WTC11 (cell line): ENCODE data around the gene PTGES2. TPM values are rescaled to one million over a fixed set of nuclear protein-coding genes. Genes with fewer than 3 reads are reported as not detected.

Experiments used
- ATAC-seq: fragments of 200-7000 bp; cut with Tn5 transposase; 2 replicates; pipeline ENCODE4 v1.10.0; 2021; ENCODE audit warnings: mild to moderate bottlenecking, moderate library complexity
- CTCF ChIA-PET: fragments of 300-600 bp; sonication (Branson Sonifier 250); formaldehyde crosslinking; loops from one replicate; lab custom pipeline; 2021; ENCODE audit warnings: antibody characterized with exemption; lab: Charles Lee
- POLR2A ChIA-PET: fragments of 350-600 bp; sonication (Branson Sonifier 250); formaldehyde crosslinking; loops from one replicate; lab custom pipeline; 2021; ENCODE audit warnings: antibody characterized with exemption; lab: Charles Lee
- DNase-seq: peaks from one replicate; pipeline ENCODE4 v3.0.0; 2021; ENCODE audit warnings: low spot score
- H3K27ac Mint-ChIP-seq: 2 replicates; pipeline ENCODE4 v1.8.0; 2021; ENCODE audit warnings: mixed read lengths
- H3K27me3 Mint-ChIP-seq: 2 replicates; pipeline ENCODE4 v1.8.0; 2021; ENCODE audit warnings: low read depth, mild to moderate bottlenecking, moderate library complexity, mixed read lengths
- H3K36me3 Mint-ChIP-seq: 2 replicates; pipeline ENCODE4 v1.8.0; 2021; ENCODE audit warnings: mixed read lengths
- H3K4me1 Mint-ChIP-seq: 2 replicates; pipeline ENCODE4 v1.8.0; 2022; ENCODE audit warnings: mixed read lengths
- H3K4me3 Mint-ChIP-seq: 2 replicates; pipeline ENCODE4 v1.8.0; 2021; ENCODE audit warnings: mild to moderate bottlenecking, moderate library complexity, mixed read lengths
- H3K9me3 Mint-ChIP-seq: 2 replicates; pipeline ENCODE4 v1.8.0; 2021; ENCODE audit warnings: mixed read lengths
- EMX1 ChIP-seq: fragments of 250-450 bp; sonication (Bioruptor Pico); IDR thresholded peaks from 2 replicates; pipeline ENCODE4 v1.8.0; 2021; ENCODE audit warnings: mild to moderate bottlenecking
- ESRRA ChIP-seq: sonication (generic); formaldehyde crosslinking; IDR thresholded peaks from 2 replicates; pipeline ENCODE4 v1.8.1; 2022; ENCODE audit warnings: mild to moderate bottlenecking, missing genetic modification reagents, borderline replicate concordance
- FOXP1 ChIP-seq: sonication (generic); formaldehyde crosslinking; IDR thresholded peaks from 2 replicates; pipeline ENCODE4 v1.8.0; 2022; ENCODE audit warnings: missing genetic modification reagents, mild to moderate bottlenecking, moderate library complexity, borderline replicate concordance
- GABPB1 ChIP-seq: sonication (generic); formaldehyde crosslinking; IDR thresholded peaks from 2 replicates; pipeline ENCODE4 v1.8.1; 2023; ENCODE audit warnings: mild to moderate bottlenecking, missing genetic modification reagents
- JAZF1 ChIP-seq: fragments of 250-450 bp; sonication (Bioruptor Pico); IDR thresholded peaks from 2 replicates; pipeline ENCODE4 v1.9.0; 2021; ENCODE audit warnings: moderate library complexity, mild to moderate bottlenecking, inconsistent platforms
- JUN ChIP-seq: sonication (generic); formaldehyde crosslinking; IDR thresholded peaks from 2 replicates; pipeline ENCODE4 v1.8.0; 2023; ENCODE audit warnings: mild to moderate bottlenecking, missing genetic modification reagents
- KAT7 ChIP-seq: sonication (generic); formaldehyde crosslinking; IDR thresholded peaks from 2 replicates; pipeline ENCODE4 v1.8.1; 2023; ENCODE audit warnings: missing genetic modification reagents, mild to moderate bottlenecking, borderline replicate concordance
- NFATC4 ChIP-seq: fragments of 250-450 bp; sonication (Bioruptor Pico); IDR thresholded peaks from 2 replicates; pipeline ENCODE4 v1.9.0; 2021; ENCODE audit warnings: mild to moderate bottlenecking
- NFE2L1 ChIP-seq: sonication (generic); formaldehyde crosslinking; IDR thresholded peaks from 2 replicates; pipeline ENCODE4 v1.8.1; 2023; ENCODE audit warnings: missing genetic modification reagents
- NR2C2 ChIP-seq: sonication (generic); formaldehyde crosslinking; IDR thresholded peaks from 2 replicates; pipeline ENCODE4 v1.8.0; 2022; ENCODE audit warnings: mild to moderate bottlenecking, missing genetic modification reagents
- RELA ChIP-seq: sonication (generic); formaldehyde crosslinking; IDR thresholded peaks from 2 replicates; pipeline ENCODE4 v1.8.1; 2022; ENCODE audit warnings: missing genetic modification reagents, mild to moderate bottlenecking, borderline replicate concordance
- TCF7 ChIP-seq: sonication (generic); formaldehyde crosslinking; IDR thresholded peaks from 2 replicates; pipeline ENCODE4 v1.8.0; 2022; ENCODE audit warnings: mild to moderate bottlenecking, low read depth, missing genetic modification reagents, moderate library complexity
- TEAD1 ChIP-seq: sonication (generic); formaldehyde crosslinking; IDR thresholded peaks from 2 replicates; pipeline ENCODE4 v1.8.0; 2022; ENCODE audit warnings: mild to moderate bottlenecking, missing genetic modification reagents
- ZBTB43 ChIP-seq: sonication (generic); formaldehyde crosslinking; IDR thresholded peaks from 2 replicates; pipeline ENCODE4 v1.8.1; 2023; ENCODE audit warnings: mild to moderate bottlenecking, missing genetic modification reagents
- ZMAT4 ChIP-seq: fragments of 250-450 bp; sonication (Bioruptor Pico); IDR thresholded peaks from 2 replicates; pipeline ENCODE4 v1.9.0; 2021; ENCODE audit warnings: mild to moderate bottlenecking
- ZNF396 ChIP-seq: fragments of 250-450 bp; sonication (Bioruptor Pico); IDR thresholded peaks from 2 replicates; pipeline ENCODE4 v1.8.0; 2021; ENCODE audit warnings: mild to moderate bottlenecking, moderate library complexity, borderline replicate concordance
- ZNF512 ChIP-seq: sonication (generic); formaldehyde crosslinking; IDR thresholded peaks from 2 replicates; pipeline ENCODE4 v1.8.1; 2022; ENCODE audit warnings: missing genetic modification reagents, borderline replicate concordance
- ZNF671 ChIP-seq: fragments of 250-450 bp; sonication (Bioruptor Pico); IDR thresholded peaks from 2 replicates; pipeline ENCODE4 v1.8.0; 2021; ENCODE audit warnings: mild to moderate bottlenecking
- total RNA-seq: library from RNA; stranded (reverse); gene quantifications from 3 replicates; pipeline ENCODE4 v1.2.3, GENCODE V29; 2021
- TF ChIP-seq, protein P1 (sequence below): sonication (generic); formaldehyde crosslinking; IDR thresholded peaks from 2 replicates; pipeline ENCODE4 v1.8.1; 2022; ENCODE audit warnings: mild to moderate bottlenecking, missing genetic modification reagents, moderate library complexity, borderline replicate concordance
- TF ChIP-seq, protein P2 (sequence below): fragments of 250-450 bp; sonication (Bioruptor Pico); IDR thresholded peaks from 2 replicates; pipeline ENCODE4 v1.8.0; 2021; ENCODE audit warnings: mild to moderate bottlenecking
- TF ChIP-seq, protein P3 (sequence below): sonication (generic); formaldehyde crosslinking; IDR thresholded peaks from 2 replicates; pipeline ENCODE4 v1.8.0; 2022; ENCODE audit warnings: mild to moderate bottlenecking, missing genetic modification reagents
- TF ChIP-seq, protein P4 (sequence below): sonication (generic); formaldehyde crosslinking; IDR thresholded peaks from 2 replicates; pipeline ENCODE4 v1.8.1; 2023; ENCODE audit warnings: mild to moderate bottlenecking, moderate library complexity, missing genetic modification reagents
- TF ChIP-seq, protein P5 (sequence below): fragments of 250-450 bp; sonication (Bioruptor Pico); IDR thresholded peaks from 2 replicates; pipeline ENCODE4 v1.9.0; 2021; ENCODE audit warnings: moderate library complexity, mild to moderate bottlenecking, inconsistent platforms, borderline replicate concordance
- TF ChIP-seq, protein P6 (sequence below): sonication (generic); formaldehyde crosslinking; IDR thresholded peaks from 2 replicates; pipeline ENCODE4 v1.8.0; 2022; ENCODE audit warnings: mild to moderate bottlenecking, missing genetic modification reagents

Gene PTGES2
- total RNA-seq, 1 experiment from 2014 or later = 118 TPM

GRCh38 chr9:128169925-128170324 lies 42.4 kb upstream of the PTGES2 start:
- TF ChIP-seq, protein P1, sequence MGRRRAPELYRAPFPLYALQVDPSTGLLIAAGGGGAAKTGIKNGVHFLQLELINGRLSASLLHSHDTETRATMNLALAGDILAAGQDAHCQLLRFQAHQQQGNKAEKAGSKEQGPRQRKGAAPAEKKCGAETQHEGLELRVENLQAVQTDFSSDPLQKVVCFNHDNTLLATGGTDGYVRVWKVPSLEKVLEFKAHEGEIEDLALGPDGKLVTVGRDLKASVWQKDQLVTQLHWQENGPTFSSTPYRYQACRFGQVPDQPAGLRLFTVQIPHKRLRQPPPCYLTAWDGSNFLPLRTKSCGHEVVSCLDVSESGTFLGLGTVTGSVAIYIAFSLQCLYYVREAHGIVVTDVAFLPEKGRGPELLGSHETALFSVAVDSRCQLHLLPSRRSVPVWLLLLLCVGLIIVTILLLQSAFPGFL (CRISPR knock-in tag) = no peak
- TF ChIP-seq ZMAT4 (CRISPR knock-in tag) = no peak
- TF ChIP-seq ZNF671 (CRISPR knock-in tag) = no peak
- TF ChIP-seq, protein P2, sequence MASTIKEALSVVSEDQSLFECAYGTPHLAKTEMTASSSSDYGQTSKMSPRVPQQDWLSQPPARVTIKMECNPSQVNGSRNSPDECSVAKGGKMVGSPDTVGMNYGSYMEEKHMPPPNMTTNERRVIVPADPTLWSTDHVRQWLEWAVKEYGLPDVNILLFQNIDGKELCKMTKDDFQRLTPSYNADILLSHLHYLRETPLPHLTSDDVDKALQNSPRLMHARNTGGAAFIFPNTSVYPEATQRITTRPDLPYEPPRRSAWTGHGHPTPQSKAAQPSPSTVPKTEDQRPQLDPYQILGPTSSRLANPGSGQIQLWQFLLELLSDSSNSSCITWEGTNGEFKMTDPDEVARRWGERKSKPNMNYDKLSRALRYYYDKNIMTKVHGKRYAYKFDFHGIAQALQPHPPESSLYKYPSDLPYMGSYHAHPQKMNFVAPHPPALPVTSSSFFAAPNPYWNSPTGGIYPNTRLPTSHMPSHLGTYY (CRISPR knock-in tag) = no peak
- TF ChIP-seq NFE2L1 (CRISPR knock-in tag) = no peak
- TF ChIP-seq, protein P3, sequence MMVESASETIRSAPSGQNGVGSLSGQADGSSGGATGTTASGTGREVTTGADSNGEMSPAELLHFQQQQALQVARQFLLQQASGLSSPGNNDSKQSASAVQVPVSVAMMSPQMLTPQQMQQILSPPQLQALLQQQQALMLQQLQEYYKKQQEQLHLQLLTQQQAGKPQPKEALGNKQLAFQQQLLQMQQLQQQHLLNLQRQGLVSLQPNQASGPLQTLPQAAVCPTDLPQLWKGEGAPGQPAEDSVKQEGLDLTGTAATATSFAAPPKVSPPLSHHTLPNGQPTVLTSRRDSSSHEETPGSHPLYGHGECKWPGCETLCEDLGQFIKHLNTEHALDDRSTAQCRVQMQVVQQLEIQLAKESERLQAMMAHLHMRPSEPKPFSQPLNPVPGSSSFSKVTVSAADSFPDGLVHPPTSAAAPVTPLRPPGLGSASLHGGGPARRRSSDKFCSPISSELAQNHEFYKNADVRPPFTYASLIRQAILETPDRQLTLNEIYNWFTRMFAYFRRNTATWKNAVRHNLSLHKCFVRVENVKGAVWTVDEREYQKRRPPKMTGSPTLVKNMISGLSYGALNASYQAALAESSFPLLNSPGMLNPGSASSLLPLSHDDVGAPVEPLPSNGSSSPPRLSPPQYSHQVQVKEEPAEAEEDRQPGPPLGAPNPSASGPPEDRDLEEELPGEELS (CRISPR knock-in tag) = no peak
- no peak for TF ChIP-seq RELA (CRISPR knock-in tag)
- TF ChIP-seq, protein P4, sequence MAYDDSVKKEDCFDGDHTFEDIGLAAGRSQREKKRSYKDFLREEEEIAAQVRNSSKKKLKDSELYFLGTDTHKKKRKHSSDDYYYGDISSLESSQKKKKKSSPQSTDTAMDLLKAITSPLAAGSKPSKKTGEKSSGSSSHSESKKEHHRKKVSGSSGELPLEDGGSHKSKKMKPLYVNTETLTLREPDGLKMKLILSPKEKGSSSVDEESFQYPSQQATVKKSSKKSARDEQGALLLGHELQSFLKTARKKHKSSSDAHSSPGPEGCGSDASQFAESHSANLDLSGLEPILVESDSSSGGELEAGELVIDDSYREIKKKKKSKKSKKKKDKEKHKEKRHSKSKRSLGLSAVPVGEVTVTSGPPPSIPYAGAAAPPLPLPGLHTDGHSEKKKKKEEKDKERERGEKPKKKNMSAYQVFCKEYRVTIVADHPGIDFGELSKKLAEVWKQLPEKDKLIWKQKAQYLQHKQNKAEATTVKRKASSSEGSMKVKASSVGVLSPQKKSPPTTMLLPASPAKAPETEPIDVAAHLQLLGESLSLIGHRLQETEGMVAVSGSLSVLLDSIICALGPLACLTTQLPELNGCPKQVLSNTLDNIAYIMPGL = no peak
- TF ChIP-seq EMX1 = no peak
- TF ChIP-seq, protein P5, sequence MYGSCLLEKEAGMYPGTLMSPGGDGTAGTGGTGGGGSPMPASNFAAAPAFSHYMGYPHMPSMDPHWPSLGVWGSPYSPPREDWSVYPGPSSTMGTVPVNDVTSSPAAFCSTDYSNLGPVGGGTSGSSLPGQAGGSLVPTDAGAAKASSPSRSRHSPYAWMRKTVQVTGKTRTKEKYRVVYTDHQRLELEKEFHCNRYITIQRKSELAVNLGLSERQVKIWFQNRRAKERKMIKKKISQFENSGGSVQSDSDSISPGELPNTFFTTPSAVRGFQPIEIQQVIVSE (CRISPR knock-in tag) = no peak
- no peak for TF ChIP-seq JAZF1 (CRISPR knock-in tag)
- TF ChIP-seq, protein P6, sequence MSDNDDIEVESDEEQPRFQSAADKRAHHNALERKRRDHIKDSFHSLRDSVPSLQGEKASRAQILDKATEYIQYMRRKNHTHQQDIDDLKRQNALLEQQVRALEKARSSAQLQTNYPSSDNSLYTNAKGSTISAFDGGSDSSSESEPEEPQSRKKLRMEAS (CRISPR knock-in tag) = no peak
- no peak for TF ChIP-seq TEAD1
- DNase-seq (no peak), ATAC-seq (no peak)
- ChIA-PET CTCF (no interaction called here), POLR2A (no interaction called here)
- H3K4me1 Mint-ChIP-seq = no peaks in the 10 kb centered on the region
- H3K27ac Mint-ChIP-seq = no peak overlapping the region
- H3K9me3 Mint-ChIP-seq = no peaks in the 10 kb centered on the region
- no peak overlapping the region for H3K4me3 Mint-ChIP-seq
- no peaks in the 10 kb centered on the region for H3K27me3 Mint-ChIP-seq
- H3K36me3 Mint-ChIP-seq = peaks cover 24% of the 10 kb centered on the region

DNA sequence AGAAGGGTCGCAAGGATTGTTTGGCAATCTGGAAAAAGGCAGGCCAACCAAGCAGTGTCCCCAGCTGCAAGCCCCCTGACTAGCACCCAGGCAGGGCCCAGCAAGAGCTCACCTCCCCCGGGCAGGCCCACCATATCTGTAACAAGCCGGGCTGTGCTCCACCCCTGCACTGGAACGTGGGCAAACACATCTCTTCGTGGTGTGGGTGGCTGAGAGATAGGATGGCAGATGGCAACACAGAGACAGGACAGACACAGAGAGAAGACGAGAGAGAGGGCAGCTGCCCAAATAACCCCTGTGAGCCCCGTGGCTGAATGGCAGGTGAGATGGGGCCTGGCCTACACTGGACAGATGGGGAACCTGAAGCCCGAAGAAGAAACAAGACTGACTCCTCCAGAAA lies 42.0 kb upstream of the PTGES2 start:
- H3K27me3 Mint-ChIP-seq = no peaks in the 10 kb centered on the region
- ChIA-PET CTCF (interaction anchor here (1.2 kb wide), 1 partner anchor 45 kb away, joined by 3 read pairs; no protein-coding TSS in a partner anchor), POLR2A (no interaction called here)
- DNase-seq (no peak), ATAC-seq (no peak)
- peaks cover 26% of the 10 kb centered on the region for H3K36me3 Mint-ChIP-seq
- H3K4me1 Mint-ChIP-seq = no peaks in the 10 kb centered on the region
- H3K27ac Mint-ChIP-seq = no peak overlapping the region
- no peaks in the 10 kb centered on the region for H3K9me3 Mint-ChIP-seq
- H3K4me3 Mint-ChIP-seq = no peak overlapping the region
- TF ChIP-seq TCF7 (CRISPR knock-in tag) = no peak
- TF ChIP-seq KAT7 = no peak
- TF ChIP-seq JUN (CRISPR knock-in tag) = no peak
- no peak for TF ChIP-seq ESRRA (CRISPR knock-in tag)
- TF ChIP-seq, protein P5 (CRISPR knock-in tag) = no peak
- TF ChIP-seq GABPB1 (CRISPR knock-in tag) = no peak
- no peak for TF ChIP-seq RELA (CRISPR knock-in tag)
- TF ChIP-seq ZMAT4 (CRISPR knock-in tag) = no peak
- TF ChIP-seq NFATC4 = no peak
- TF ChIP-seq ZBTB43 (CRISPR knock-in tag) = no peak
- no peak for TF ChIP-seq NR2C2 (CRISPR knock-in tag)
- TF ChIP-seq FOXP1 (CRISPR knock-in tag) = no peak
- no peak for TF ChIP-seq ZNF396
- no peak for TF ChIP-seq ZNF512
